IMR-90 (cell line): ENCODE data around the gene KRTCAP2. TPM values are rescaled to one million over a fixed set of nuclear protein-coding genes. Genes with fewer than 3 reads are reported as not detected.
A peak's percentile ranks its signal among the peaks of the same experiment; 100 is the strongest.

ENCODE experiments used
- ATAC-seq: fragments of 200-7000 bp; cut with Tn5 transposase; 2 replicates; pipeline ENCODE4 v1.9.1; 2020; ENCODE audit warnings: low read depth, mild to moderate bottlenecking, moderate library complexity
- BruUV-seq: library from RNA; stranded (reverse); fragments of 400-500 nt; replicated peaks from 2 replicates; lab custom pipeline; 2021; lab: Mats Ljungman, UMichigan
- CTCF ChIA-PET: fragments of 300-600 bp; formaldehyde crosslinking; extraction: SDS; loops from one replicate; lab custom pipeline; 2021; ENCODE audit warnings: antibody characterized with exemption; lab: Yijun Ruan, JAX
- POLR2A ChIA-PET: fragments of 300-600 bp; sonication (Branson Sonifier 250); formaldehyde crosslinking; loops from one replicate; lab custom pipeline; 2022; ENCODE audit warnings: antibody characterized with exemption; ENCODE audit not compliant: unreplicated experiment; lab: Charles Lee
- DNase-seq: peaks from one replicate; pipeline ENCODE4 v3.0.0; 2013
- H2AFZ ChIP-seq: replicated peaks from 2 replicates; pipeline ENCODE3; 2013; ENCODE audit warnings: low read length, mild to moderate bottlenecking; ENCODE audit not compliant: poor library complexity
- H2AK5ac ChIP-seq: 2 replicates; pipeline ENCODE4 v1.6.1; 2013; ENCODE audit warnings: low read depth, low read length, inconsistent platforms
- H2AK9ac ChIP-seq: replicated peaks from 2 replicates; pipeline ENCODE3; 2013; ENCODE audit warnings: mild to moderate bottlenecking, low read depth, low read length, moderate library complexity; ENCODE audit not compliant: poor library complexity
- H2BK120ac ChIP-seq: 2 replicates; pipeline ENCODE4 v1.6.1; 2013; ENCODE audit warnings: low read depth, low read length, inconsistent platforms
- H2BK15ac ChIP-seq: 3 replicates; pipeline ENCODE4 v1.6.1; 2013; ENCODE audit warnings: low read depth, low read length, inconsistent platforms
- H2BK20ac ChIP-seq: 2 replicates; pipeline ENCODE4 v1.6.1; 2013; ENCODE audit warnings: low read depth, mild to moderate bottlenecking, inconsistent platforms, low read length, moderate library complexity
- H2BK5ac ChIP-seq: 2 replicates; pipeline ENCODE4 v1.6.1; 2013; ENCODE audit warnings: mild to moderate bottlenecking, low read depth, low read length, inconsistent platforms; ENCODE audit not compliant: poor library complexity, severe bottlenecking
- H3K14ac ChIP-seq: replicated peaks from 2 replicates; pipeline ENCODE4 v1.6.1; 2013; ENCODE audit warnings: low read depth, low read length, inconsistent platforms
- H3K18ac ChIP-seq: 2 replicates; pipeline ENCODE4 v1.6.1; 2013; ENCODE audit warnings: low read depth, low read length, control low read depth
- H3K23ac ChIP-seq: 2 replicates; pipeline ENCODE4 v1.6.1; 2013; ENCODE audit warnings: low read depth, low read length, inconsistent platforms
- H3K27ac ChIP-seq: 2 replicates; pipeline ENCODE4 v1.5.1; 2013; ENCODE audit warnings: mild to moderate bottlenecking, control low read depth, low read length; ENCODE audit not compliant: insufficient read depth
- H3K27me3 ChIP-seq: 2 replicates; pipeline ENCODE4 v1.6.1; 2013; ENCODE audit warnings: low read length; ENCODE audit not compliant: control insufficient read depth, insufficient read depth
- H3K36me3 ChIP-seq: 2 replicates; pipeline ENCODE4 v1.6.1; 2013; ENCODE audit warnings: low read length, mixed read lengths; ENCODE audit not compliant: control insufficient read depth, insufficient read depth
- H3K4ac ChIP-seq: 2 replicates; pipeline ENCODE4 v1.6.1; 2013; ENCODE audit warnings: low read depth, low read length, inconsistent platforms
- H3K4me1 ChIP-seq: 2 replicates; pipeline ENCODE4 v1.6.1; 2013; ENCODE audit warnings: low read length, mixed read lengths; ENCODE audit not compliant: control insufficient read depth, insufficient read depth
- H3K4me2 ChIP-seq: 2 replicates; pipeline ENCODE4 v1.6.1; 2013; ENCODE audit warnings: low read depth, mild to moderate bottlenecking, control low read depth, low read length, moderate library complexity
- H3K4me3 ChIP-seq: 2 replicates; pipeline ENCODE4 v1.5.1; 2013; ENCODE audit warnings: low read depth, mild to moderate bottlenecking, control low read depth, low read length, moderate library complexity; ENCODE audit not compliant: insufficient read depth
- H3K56ac ChIP-seq: 2 replicates; pipeline ENCODE4 v1.6.1; 2013; ENCODE audit warnings: low read length, inconsistent platforms; ENCODE audit not compliant: insufficient read depth; ENCODE audit errors: extremely low read depth
- H3K79me1 ChIP-seq, 2 experiments: 2 replicates each; pipeline ENCODE4 v1.6.1; 2013; ENCODE audit warnings: low read length in 2 of 2, inconsistent platforms in 1 of 2, low read depth in 1 of 2
- H3K9ac ChIP-seq: 2 replicates; pipeline ENCODE4 v1.6.1; 2013; ENCODE audit warnings: low read depth, low read length, control low read depth
- H3K9me1 ChIP-seq: 2 replicates; pipeline ENCODE4 v1.6.1; 2013; ENCODE audit warnings: low read length, inconsistent platforms; ENCODE audit not compliant: insufficient read depth
- H3K9me3 ChIP-seq: 2 replicates; pipeline ENCODE4 v1.6.1; 2013; ENCODE audit warnings: low read length; ENCODE audit not compliant: control insufficient read depth, insufficient read depth
- H4K20me1 ChIP-seq: 2 replicates; pipeline ENCODE4 v1.6.1; 2013; ENCODE audit warnings: low read length, inconsistent platforms; ENCODE audit not compliant: insufficient read depth
- H4K5ac ChIP-seq: 2 replicates; pipeline ENCODE4 v1.6.1; 2013; ENCODE audit warnings: mild to moderate bottlenecking, low read depth, low read length, control low read depth
- H4K8ac ChIP-seq, 2 experiments: 2 replicates each; pipeline ENCODE4 v1.6.1; 2013; ENCODE audit warnings: low read depth in 2 of 2, low read length in 2 of 2, control low read depth in 1 of 2, inconsistent platforms in 1 of 2
- H4K91ac ChIP-seq: 2 replicates; pipeline ENCODE4 v1.6.1; 2013; ENCODE audit warnings: low read depth, low read length, inconsistent platforms; ENCODE audit not compliant: insufficient read depth
- BHLHE40 ChIP-seq: fragments of 150-350 bp; IDR thresholded peaks from 2 replicates; pipeline ENCODE4 v1.6.1; 2016; ENCODE audit warnings: mild to moderate bottlenecking, low read depth, low read length
- CEBPB ChIP-seq: IDR thresholded peaks from 2 replicates; pipeline ENCODE4 v1.6.1; 2012; ENCODE audit warnings: low read depth, low read length, improper control_type of control experiment
- CHD1 ChIP-seq: IDR thresholded peaks from 2 replicates; pipeline ENCODE4 v1.6.1; 2012; ENCODE audit warnings: low read depth, low read length, improper control_type of control experiment
- ELK1 ChIP-seq: fragments of 150-350 bp; IDR thresholded peaks from 2 replicates; pipeline ENCODE4 v1.6.1; 2016; ENCODE audit warnings: low read depth, mild to moderate bottlenecking, low read length, moderate library complexity, borderline replicate concordance
- FOS ChIP-seq: fragments of 150-350 bp; IDR thresholded peaks from 2 replicates; pipeline ENCODE4 v1.6.1; 2016; ENCODE audit warnings: low read depth, low read length
- MAFK ChIP-seq: IDR thresholded peaks from 2 replicates; pipeline ENCODE4 v1.6.1; 2012; ENCODE audit warnings: low read depth, low read length, improper control_type of control experiment
- MXI1 ChIP-seq: IDR thresholded peaks from 2 replicates; pipeline ENCODE4 v1.6.1; 2012; ENCODE audit warnings: low read depth, mild to moderate bottlenecking, low read length, moderate library complexity, borderline replicate concordance
- NFE2L2 ChIP-seq: fragments of 150-350 bp; IDR thresholded peaks from 2 replicates; pipeline ENCODE4 v1.6.1; 2016; ENCODE audit warnings: low read depth, mild to moderate bottlenecking, low read length
- POLR2A ChIP-seq: IDR thresholded peaks from 2 replicates; pipeline ENCODE4 v1.6.1; 2012; ENCODE audit warnings: mild to moderate bottlenecking, low read depth, low read length
- RCOR1 ChIP-seq: IDR thresholded peaks from 2 replicates; pipeline ENCODE4 v1.6.1; 2012; ENCODE audit warnings: mild to moderate bottlenecking, low read length, improper control_type of control experiment; ENCODE audit not compliant: insufficient replicate concordance
- RFX5 ChIP-seq: IDR thresholded peaks from 2 replicates; pipeline ENCODE4 v1.8.0; 2012; ENCODE audit warnings: low read depth, mild to moderate bottlenecking, low read length, moderate library complexity
- USF2 ChIP-seq: fragments of 150-350 bp; IDR thresholded peaks from 2 replicates; pipeline ENCODE4 v1.6.1; 2017; ENCODE audit warnings: mild to moderate bottlenecking, antibody characterized with exemption, low read length, low read depth
- WGBS, 2 experiments: methylation state at CpG; one replicate each; pipeline versions ENCODE4 v1.1.5 to v1.1.7; 2013; ENCODE audit warnings: missing lambda C conversion rate in 2 of 2; ENCODE audit not compliant: insufficient read length in 1 of 2; ENCODE audit errors: extremely low coverage in 2 of 2; 5-methylcytosine and 5-hydroxymethylcytosine counted together
- dilution Hi-C: fragments of 300-500 bp; cut with HindIII; formaldehyde crosslinking; loops from one replicate; pipeline ENCODE4 v1.14.3; 2018; ENCODE audit warnings: low sequenced_read_pairs; ENCODE audit not compliant: unreplicated experiment
- in situ Hi-C: fragments of 300-500 bp; cut with MboI; formaldehyde crosslinking; loops from 3 replicates; pipeline ENCODE4 v1.14.3; 2019; ENCODE audit warnings: low sequenced_read_pairs, inconsistent platforms, mixed read lengths
- intact Hi-C: fragments of 100-400 bp; cut with micrococcal nuclease; formaldehyde crosslinking; loops from 2 replicates; pipeline ENCODE4 v1.10.0; 2022
- polyA plus RNA-seq, 3 experiments: library from polyadenylated mRNA; depleted of rRNA; stranded (reverse); fragments of >200 nt; gene quantifications; 2 replicates each; pipeline ENCODE4 v1.2.3, GENCODE V29; 2012; ENCODE audit warnings: low replicate concordance in 1 of 3
- total RNA-seq: library from RNA; depleted of rRNA; stranded (reverse); fragments of >200 nt; gene quantifications from 2 replicates; pipeline ENCODE4 v1.2.3, GENCODE V29; 2012

KRTCAP2 gene
- total and polyA plus RNA-seq, 2 of the 4 experiments (the other 2 are of a cell fraction): 76.7 to 232 TPM

- no peak for TF ChIP-seq USF2
- no peak for TF ChIP-seq MXI1
Measured at GRCh38 chr1:155127105-155127966, 45.8 kb downstream of the KRTCAP2 start, which contains the start of gene EFNA1 (continued).

- no TSS peak for BruUV-seq
- H2BK5ac ChIP-seq: no peak overlapping the region
- no peak overlapping the region for H3K14ac ChIP-seq
- intact Hi-C loops (loop anchor here (5.0 kb wide), 1 partner anchor 34 kb away; no protein-coding TSS in a partner anchor), dilution Hi-C loops (no loop called here), in situ Hi-C loops (no loop called here)
- peaks cover 8% of the 10 kb centered on the region; the same call in 1 of the 2 replicates for H3K9me1 ChIP-seq
- peaks cover 2% of the 10 kb centered on the region for H4K20me1 ChIP-seq
- 6% methylated on average over 12 of the region's 32 CpGs; no CpG with 5 or more reads in 1 of the 2 experiments for WGBS, 2 experiments
- H4K5ac ChIP-seq: no peak overlapping the region
- H3K18ac ChIP-seq: no peak overlapping the region
- no peaks in the 10 kb centered on the region for H3K9me3 ChIP-seq
- H3K27me3 ChIP-seq: peaks cover 47% of the 10 kb centered on the region
- no peak overlapping the region for H2BK15ac ChIP-seq
- H3K79me1 ChIP-seq: no peaks in the 10 kb centered on the region
- no peak overlapping the region for H3K4ac ChIP-seq
- H3K4me1 ChIP-seq: peaks cover 22% of the 10 kb centered on the region
- no peak overlapping the region for H2AK5ac ChIP-seq
- peak overlapping the region; percentile 53; the same call in 1 of the 2 replicates for H3K23ac ChIP-seq
- DNase-seq (peak; percentile 27), ATAC-seq (peak; percentile 18)
- POLR2A ChIA-PET: no interaction called here
- H3K4me2 ChIP-seq: peak overlapping the region; percentile 94
- H2AFZ ChIP-seq: peak overlapping the region; percentile 68
- no peak overlapping the region for H3K56ac ChIP-seq
- no peak overlapping the region for H3K27ac ChIP-seq
- no peak overlapping the region for H4K91ac ChIP-seq
- H3K4me3 ChIP-seq: peak overlapping the region; percentile 47; the same call in 1 of the 2 replicates
- no peak overlapping the region for H3K9ac ChIP-seq
- H2BK120ac ChIP-seq: no peak overlapping the region
- no peak overlapping the region for H2AK9ac ChIP-seq
- H2BK20ac ChIP-seq: no peak overlapping the region
- H4K8ac ChIP-seq: no peak overlapping the region
- H3K36me3 ChIP-seq: no peaks in the 10 kb centered on the region
- CTCF ChIA-PET: interaction anchor here (0.6 to 0.8 kb wide), 2 partner anchors 11 to 763 kb away, joined by 3 read pairs; no protein-coding TSS in a partner anchor
- no peak for TF ChIP-seq BHLHE40
- TF ChIP-seq MXI1: no peak
- no peak for TF ChIP-seq CHD1
- no peak for TF ChIP-seq MAFK
- no peak for TF ChIP-seq POLR2A
- no peak for TF ChIP-seq FOS
- no peak for TF ChIP-seq RFX5
- TF ChIP-seq USF2: no peak
- TF ChIP-seq NFE2L2: no peak
- TF ChIP-seq RCOR1: no peak
- TF ChIP-seq ELK1: no peak
- no peak for TF ChIP-seq CEBPB
Measured at GRCh38 chr1:155126556-155127104, 46.5 kb downstream of the KRTCAP2 start.
